Subcutaneous abdominal adipose tissue (tissue), 5 donors: ENCODE data around the gene ELANE.

Source experiments
- H3K27ac ChIP-seq: one replicate; pipeline ENCODE4 v1.7.0; 2013; ENCODE audit warnings: low read depth, mild to moderate bottlenecking, inconsistent platforms, low read length, moderate library complexity
- H3K27me3 ChIP-seq, 5 donors: one replicate each; pipeline ENCODE4 v1.7.0; 2013; ENCODE audit warnings: low read length in 5 of 5, inconsistent platforms in 1 of 5; ENCODE audit not compliant: control insufficient read depth in 5 of 5, insufficient read depth in 4 of 5
- H3K36me3 ChIP-seq, 5 donors: one replicate each; pipeline ENCODE4 v1.7.0; 2013; ENCODE audit warnings: low read length in 5 of 5; ENCODE audit not compliant: control insufficient read depth in 5 of 5, insufficient read depth in 5 of 5
- H3K4me1 ChIP-seq, 5 donors: one replicate each; pipeline ENCODE4 v1.7.0; 2013; ENCODE audit warnings: low read length in 5 of 5, mild to moderate bottlenecking in 3 of 5, moderate library complexity in 1 of 5; ENCODE audit not compliant: control insufficient read depth in 5 of 5, insufficient read depth in 5 of 5
- H3K4me3 ChIP-seq, 5 donors: one replicate each; pipeline ENCODE4 v1.7.0; 2013; ENCODE audit warnings: low read length in 5 of 5, low read depth in 1 of 5
- H3K9ac ChIP-seq, 5 donors: one replicate each; pipeline ENCODE4 v1.7.0; 2013; ENCODE audit warnings: low read length in 5 of 5, mild to moderate bottlenecking in 4 of 5, moderate library complexity in 3 of 5
- H3K9me3 ChIP-seq, 5 donors: one replicate each; pipeline ENCODE4 v1.7.0; 2013; ENCODE audit warnings: low read length in 5 of 5; ENCODE audit not compliant: control insufficient read depth in 5 of 5
- donor health status: healthy.
- donor health status: healthy.
- donor health status: healthy.
- donor health status: healthy.
- donor health status: healthy.

The ELANE gene

DNA sequence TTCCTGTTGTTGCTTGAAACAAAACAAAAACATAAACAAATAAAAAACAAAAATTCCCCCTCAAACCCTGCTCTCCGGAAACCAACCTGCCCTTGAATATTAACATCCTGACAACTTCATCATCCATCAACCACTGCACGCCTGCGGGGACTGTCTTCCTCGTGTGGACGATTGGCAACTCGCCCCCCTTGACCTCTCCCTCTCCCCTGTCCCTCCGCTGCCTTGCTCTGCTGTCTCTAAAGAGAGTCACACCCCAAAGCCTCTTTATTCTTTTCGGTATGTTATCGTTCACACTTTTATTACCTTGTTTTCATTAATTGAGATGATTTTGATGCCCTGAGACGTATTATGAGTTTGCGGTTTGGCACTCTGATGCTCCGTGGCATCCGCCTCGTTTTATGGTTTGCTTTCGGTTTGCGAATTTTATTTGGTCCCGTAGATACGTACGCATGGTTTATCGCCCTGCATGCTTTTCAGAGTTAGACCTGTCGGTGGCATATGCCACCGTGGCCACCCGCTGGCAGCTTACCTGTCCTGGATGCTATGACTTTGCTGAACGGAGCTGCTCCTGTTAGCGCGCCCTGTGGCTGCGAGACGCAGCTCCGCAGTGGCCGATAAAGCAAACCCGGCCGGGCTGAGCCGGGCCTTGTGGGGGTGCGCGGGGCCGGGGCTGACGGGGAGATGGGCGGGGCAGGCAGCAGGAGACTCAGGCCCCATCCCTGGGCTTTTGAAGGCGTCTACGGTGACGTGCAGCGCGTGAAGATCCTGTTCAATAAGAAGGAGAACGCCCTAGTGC lies 44.3 kb upstream of the ELANE start:
- no peaks in the 10 kb centered on the region for H3K27me3 ChIP-seq
- no peak overlapping the region for H3K27ac ChIP-seq
- no peak overlapping the region for H3K4me3 ChIP-seq
- no peaks in the 10 kb centered on the region for H3K9me3 ChIP-seq
- peaks cover 0 to 17% (median 11%) of the 10 kb centered on the region in 5 donors for H3K4me1 ChIP-seq
- H3K9ac ChIP-seq = no peak overlapping the region
- peaks cover 0 to 96% (median 89%) of the 10 kb centered on the region in 5 donors for H3K36me3 ChIP-seq

DNA sequence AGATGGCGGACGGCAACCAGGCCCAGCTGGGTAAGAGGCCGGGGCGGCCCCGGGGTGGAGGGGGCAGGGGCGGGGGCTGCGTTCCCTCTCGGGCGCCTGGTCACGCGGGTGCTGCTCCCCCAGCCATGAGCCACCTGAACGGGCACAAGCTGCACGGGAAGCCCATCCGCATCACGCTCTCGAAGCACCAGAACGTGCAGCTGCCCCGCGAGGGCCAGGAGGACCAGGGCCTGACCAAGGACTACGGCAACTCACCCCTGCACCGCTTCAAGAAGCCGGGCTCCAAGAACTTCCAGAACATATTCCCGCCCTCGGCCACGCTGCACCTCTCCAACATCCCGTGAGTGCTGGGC lies 43.7 kb upstream of the ELANE start:
- no peak overlapping the region for H3K9ac ChIP-seq
- H3K27me3 ChIP-seq = no peaks in the 10 kb centered on the region
- H3K27ac ChIP-seq = no peak overlapping the region
- H3K9me3 ChIP-seq = no peaks in the 10 kb centered on the region
- H3K4me3 ChIP-seq = no peak overlapping the region
- peaks cover 0 to 11% (median 6%) of the 10 kb centered on the region in 5 donors for H3K4me1 ChIP-seq
- H3K36me3 ChIP-seq = peaks cover 0 to 96% (median 89%) of the 10 kb centered on the region in 5 donors

DNA sequence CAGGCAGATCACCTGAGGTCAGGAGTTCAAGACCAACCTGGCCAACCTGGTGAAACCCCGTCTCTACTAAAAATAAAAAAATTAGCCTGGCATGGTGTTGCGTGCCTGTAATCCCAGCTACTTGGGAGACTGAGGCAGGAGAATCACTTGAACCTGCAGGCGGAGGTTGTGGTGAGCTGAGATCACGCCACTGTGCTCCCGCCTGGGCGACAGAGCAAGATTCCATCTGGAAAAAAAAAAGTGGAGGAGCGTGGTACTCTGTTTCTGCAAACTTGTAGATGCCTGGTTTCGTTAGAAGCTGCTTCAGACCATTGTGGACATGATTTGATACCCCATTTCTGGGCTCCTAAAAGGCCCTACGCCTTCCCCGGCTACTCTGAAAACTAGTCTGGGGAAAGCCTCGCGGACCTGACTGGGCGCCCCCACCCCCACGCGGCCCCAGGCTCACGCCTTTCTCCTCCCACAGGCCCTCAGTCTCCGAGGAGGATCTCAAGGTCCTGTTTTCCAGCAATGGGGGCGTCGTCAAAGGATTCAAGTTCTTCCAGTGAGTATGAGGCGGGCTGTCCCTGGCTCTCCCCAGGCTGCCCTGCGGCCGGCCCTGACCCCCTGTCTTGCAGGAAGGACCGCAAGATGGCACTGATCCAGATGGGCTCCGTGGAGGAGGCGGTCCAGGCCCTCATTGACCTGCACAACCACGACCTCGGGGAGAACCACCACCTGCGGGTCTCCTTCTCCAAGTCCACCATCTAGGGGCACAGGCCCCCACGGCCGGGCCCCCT lies 41.8 kb upstream of the ELANE start:
- Histone ChIP-seq H3K36me3 (peaks cover 0 to 82% (median 71%) of the 10 kb centered on the region in 5 donors), H3K27me3 (no peaks in the 10 kb centered on the region)

DNA sequence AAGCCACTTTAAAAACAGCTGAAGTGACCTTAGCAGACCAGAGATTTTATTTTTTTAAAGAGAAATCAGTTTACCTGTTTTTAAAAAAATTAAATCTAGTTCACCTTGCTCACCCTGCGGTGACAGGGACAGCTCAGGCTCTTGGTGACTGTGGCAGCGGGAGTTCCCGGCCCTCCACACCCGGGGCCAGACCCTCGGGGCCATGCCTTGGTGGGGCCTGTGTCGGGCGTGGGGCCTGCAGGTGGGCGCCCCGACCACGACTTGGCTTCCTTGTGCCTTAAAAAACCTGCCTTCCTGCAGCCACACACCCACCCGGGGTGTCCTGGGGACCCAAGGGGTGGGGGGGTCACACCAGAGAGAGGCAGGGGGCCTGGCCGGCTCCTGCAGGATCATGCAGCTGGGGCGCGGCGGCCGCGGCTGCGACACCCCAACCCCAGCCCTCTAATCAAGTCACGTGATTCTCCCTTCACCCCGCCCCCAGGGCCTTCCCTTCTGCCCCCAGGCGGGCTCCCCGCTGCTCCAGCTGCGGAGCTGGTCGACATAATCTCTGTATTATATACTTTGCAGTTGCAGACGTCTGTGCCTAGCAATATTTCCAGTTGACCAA lies 41.1 kb upstream of the ELANE start:
- Histone ChIP-seq H3K4me1 (no peaks in the 10 kb centered on the region), H3K9me3 (no peaks in the 10 kb centered on the region), H3K4me3 (no peak overlapping the region), H3K36me3 (peaks cover 0 to 75% (median 64%) of the 10 kb centered on the region in 5 donors), H3K27ac (no peak overlapping the region), H3K9ac (no peak overlapping the region), H3K27me3 (no peaks in the 10 kb centered on the region)

More for the DNA sequence above, 41.8 kb upstream of the ELANE start:
- H3K27ac ChIP-seq = no peak overlapping the region
- H3K9me3 ChIP-seq = no peaks in the 10 kb centered on the region
- no peak overlapping the region for H3K4me3 ChIP-seq
- H3K4me1 ChIP-seq = no peaks in the 10 kb centered on the region
- H3K9ac ChIP-seq = no peak overlapping the region

DNA sequence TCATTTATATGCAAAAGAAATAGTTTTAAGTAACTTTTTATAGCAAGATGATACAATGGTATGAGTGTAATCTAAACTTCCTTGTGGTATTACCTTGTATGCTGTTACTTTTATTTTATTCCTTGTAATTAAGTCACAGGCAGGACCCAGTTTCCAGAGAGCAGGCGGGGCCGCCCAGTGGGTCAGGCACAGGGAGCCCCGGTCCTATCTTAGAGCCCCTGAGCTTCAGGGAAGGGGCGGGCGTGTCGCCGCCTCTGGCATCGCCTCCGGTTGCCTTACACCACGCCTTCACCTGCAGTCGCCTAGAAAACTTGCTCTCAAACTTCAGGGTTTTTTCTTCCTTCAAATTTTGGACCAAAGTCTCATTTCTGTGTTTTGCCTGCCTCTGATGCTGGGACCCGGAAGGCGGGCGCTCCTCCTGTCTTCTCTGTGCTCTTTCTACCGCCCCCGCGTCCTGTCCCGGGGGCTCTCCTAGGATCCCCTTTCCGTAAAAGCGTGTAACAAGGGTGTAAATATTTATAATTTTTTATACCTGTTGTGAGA lies 40.5 kb upstream of the ELANE start:
- Histone ChIP-seq H3K4me1 (no peaks in the 10 kb centered on the region), H3K27ac (no peak overlapping the region), H3K27me3 (no peaks in the 10 kb centered on the region), H3K9me3 (no peaks in the 10 kb centered on the region), H3K9ac (no peak overlapping the region), H3K4me3 (no peak overlapping the region), H3K36me3 (peaks cover 0 to 69% (median 58%) of the 10 kb centered on the region in 5 donors)

DNA sequence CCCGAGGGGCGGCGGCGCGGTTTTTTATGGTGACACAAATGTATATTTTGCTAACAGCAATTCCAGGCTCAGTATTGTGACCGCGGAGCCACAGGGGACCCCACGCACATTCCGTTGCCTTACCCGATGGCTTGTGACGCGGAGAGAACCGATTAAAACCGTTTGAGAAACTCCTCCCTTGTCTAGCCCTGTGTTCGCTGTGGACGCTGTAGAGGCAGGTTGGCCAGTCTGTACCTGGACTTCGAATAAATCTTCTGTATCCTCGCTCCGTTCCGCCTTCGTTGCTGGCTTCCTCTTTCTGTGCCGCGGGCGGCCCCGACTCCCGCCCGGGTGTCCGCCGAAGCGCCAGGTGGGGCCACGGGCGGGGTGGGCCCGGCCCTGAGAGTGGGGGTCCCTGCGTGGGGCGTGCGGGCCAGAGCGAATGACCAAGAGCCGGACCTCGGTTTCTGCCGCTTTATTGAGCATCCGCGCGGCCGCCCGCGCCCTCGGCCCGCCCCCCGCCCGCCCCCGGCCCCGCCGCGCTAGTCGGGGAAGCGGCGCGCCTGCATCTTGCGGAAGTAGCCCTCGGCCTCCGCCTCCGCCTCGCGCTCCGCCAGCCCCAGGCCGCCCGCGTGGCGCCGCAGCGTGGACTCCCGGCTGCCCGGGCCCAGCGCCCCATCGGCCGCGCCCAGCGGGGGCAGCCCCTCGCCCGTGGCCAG lies 39.9 kb upstream of the ELANE start:
- Histone ChIP-seq H3K4me1 (no peaks in the 10 kb centered on the region), H3K9ac (no peak overlapping the region), H3K27me3 (no peaks in the 10 kb centered on the region), H3K4me3 (no peak overlapping the region), H3K27ac (no peak overlapping the region), H3K9me3 (no peaks in the 10 kb centered on the region), H3K36me3 (peaks cover 0 to 63% (median 51%) of the 10 kb centered on the region in 5 donors)

DNA sequence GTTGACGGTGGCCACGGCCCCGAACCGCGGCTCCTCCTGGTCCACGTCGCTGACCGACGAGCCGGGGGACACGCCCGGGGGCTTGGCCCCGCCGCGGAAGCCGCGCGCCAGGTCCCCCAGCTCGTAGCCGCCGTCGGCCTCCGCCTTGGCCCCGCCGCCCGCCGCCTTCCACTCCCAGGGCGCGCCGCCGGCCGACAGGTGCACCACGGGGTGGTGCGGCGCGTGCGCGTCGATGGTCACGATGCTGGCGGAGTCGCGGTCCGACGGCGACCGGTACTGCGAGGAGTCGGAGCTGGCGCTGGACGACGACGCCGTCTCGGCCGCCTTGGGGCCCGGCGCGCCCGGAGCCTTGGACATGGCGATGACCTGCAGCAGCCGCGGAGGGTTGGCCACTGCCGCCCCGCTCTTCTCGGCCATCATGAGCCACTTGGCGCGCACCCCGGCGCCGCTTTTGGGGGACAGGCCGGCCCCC lies 39.3 kb upstream of the ELANE start:
- Histone ChIP-seq H3K36me3 (peaks cover 0 to 57% (median 46%) of the 10 kb centered on the region in 5 donors), H3K9me3 (no peaks in the 10 kb centered on the region), H3K4me1 (no peaks in the 10 kb centered on the region), H3K27me3 (no peaks in the 10 kb centered on the region), H3K9ac (no peak overlapping the region), H3K4me3 (no peak overlapping the region), H3K27ac (no peak overlapping the region)

DNA sequence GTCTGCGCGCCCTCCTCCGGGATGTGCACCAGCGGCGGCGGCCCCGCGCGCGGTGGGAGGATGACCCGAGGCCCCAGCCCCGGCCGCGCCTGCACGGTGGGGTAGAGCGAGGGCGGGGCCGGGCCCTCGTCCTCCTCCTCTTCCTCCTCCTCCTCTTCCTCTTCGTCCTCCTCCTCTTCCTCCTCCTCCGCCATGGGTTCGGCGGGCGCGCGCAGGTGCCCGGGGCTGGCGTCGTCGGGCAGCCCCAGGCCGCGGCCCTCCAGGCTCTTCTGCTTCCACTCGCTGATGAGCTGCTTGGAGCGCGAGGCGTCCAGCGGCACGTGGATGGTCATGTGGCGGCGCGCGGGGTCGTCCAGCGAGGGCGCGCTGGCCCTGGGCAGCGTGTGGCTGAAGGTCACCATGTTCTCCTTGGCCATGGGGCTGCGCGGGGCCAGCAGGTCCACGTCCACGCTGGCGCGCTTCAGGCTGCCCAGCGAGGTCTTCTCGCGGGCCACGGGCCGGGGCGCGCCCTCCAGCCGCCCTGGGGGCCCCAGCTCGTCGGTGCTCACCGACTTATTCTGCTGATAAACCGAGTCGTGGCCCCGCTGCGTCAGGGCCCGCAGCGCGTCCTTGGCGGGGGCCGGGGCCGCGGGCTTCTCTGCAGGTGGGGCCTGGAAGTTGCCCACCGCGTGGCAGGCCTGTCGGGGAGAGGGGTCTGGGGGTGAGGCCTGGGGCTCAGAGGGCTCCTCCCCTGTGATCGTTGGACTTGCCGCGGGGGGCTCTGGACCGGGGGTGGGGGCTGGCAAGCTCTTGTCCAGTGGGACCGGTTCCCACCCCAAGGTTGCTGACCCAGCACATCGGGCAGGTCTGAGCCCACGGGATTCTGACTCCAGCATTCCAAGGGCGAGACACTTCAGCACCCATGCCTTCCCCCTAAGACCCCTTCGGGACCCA lies 38.6 kb upstream of the ELANE start:
- Histone ChIP-seq H3K9me3 (no peaks in the 10 kb centered on the region), H3K27me3 (no peaks in the 10 kb centered on the region), H3K27ac (no peak overlapping the region), H3K4me3 (no peak overlapping the region), H3K9ac (no peak overlapping the region), H3K4me1 (no peaks in the 10 kb centered on the region), H3K36me3 (peaks cover 0 to 50% (median 39%) of the 10 kb centered on the region in 5 donors)
